GM06990 (cell line): ENCODE data around the gene FAM229A.
A peak's percentile ranks its signal among the peaks of the same experiment; 100 is the strongest.

Experiments
- DNase-seq: peaks from one replicate; pipeline ENCODE4 v3.0.0-alpha.2; 2011; ENCODE audit not compliant: insufficient read length; ENCODE audit errors: extremely low read depth
- H3K27me3 ChIP-seq: replicated peaks from 2 replicates; pipeline ENCODE4 v1.6.0; 2011; ENCODE audit warnings: low read length; ENCODE audit not compliant: control insufficient read depth, insufficient read depth
- H3K36me3 ChIP-seq: 2 replicates; pipeline ENCODE4 v1.5.1; 2011; ENCODE audit warnings: low read length; ENCODE audit not compliant: control insufficient read depth, insufficient read depth
- H3K4me3 ChIP-seq: replicated peaks from 2 replicates; pipeline ENCODE4 v1.5.1; 2011; ENCODE audit warnings: low read depth, mild to moderate bottlenecking, control low read depth, low read length
- TF ChIP-seq, protein P1 (sequence below): IDR thresholded peaks from 2 replicates; pipeline ENCODE4 v1.5.1; 2011; ENCODE audit warnings: low read length, control low read depth, mild to moderate bottlenecking, inconsistent platforms; ENCODE audit not compliant: insufficient read depth, poor library complexity, severe bottlenecking

Gene FAM229A

DNA sequence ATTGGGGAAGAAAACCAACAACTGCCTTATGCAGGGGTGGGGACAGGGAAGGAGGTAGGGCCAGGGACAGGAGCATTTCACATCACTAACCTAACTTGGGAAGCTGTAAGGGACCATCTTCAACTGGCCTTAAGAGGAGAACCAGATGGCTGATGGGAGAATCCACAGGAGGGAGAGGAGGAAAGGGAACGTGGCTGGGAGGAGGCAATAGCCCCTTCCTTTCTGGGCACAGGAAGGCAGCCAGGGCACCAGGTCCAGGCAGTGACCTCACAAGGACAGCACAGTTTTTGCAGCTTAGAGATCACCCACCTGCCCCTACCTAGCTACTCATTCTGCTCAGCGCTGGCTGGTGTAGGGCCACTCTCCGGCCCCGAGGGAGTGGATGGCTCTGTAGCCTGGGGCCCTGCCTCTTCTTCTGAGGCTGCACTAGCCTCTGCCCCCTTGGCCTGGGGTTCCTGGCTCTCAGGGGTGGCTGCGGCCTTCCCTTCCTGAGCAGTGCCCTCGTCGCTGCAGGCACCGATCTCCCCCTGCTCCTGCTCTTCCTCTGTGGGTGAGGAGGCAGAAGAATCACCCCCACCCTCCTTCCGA lies 27.9 kb downstream of the FAM229A start:
- peak overlapping the region; percentile 79 for H3K4me3 ChIP-seq
- H3K36me3 ChIP-seq: peaks cover 24% of the 10 kb centered on the region
- H3K27me3 ChIP-seq: no peaks in the 10 kb centered on the region
- peak; percentile 36 for DNase-seq
- TF ChIP-seq, protein P1, sequence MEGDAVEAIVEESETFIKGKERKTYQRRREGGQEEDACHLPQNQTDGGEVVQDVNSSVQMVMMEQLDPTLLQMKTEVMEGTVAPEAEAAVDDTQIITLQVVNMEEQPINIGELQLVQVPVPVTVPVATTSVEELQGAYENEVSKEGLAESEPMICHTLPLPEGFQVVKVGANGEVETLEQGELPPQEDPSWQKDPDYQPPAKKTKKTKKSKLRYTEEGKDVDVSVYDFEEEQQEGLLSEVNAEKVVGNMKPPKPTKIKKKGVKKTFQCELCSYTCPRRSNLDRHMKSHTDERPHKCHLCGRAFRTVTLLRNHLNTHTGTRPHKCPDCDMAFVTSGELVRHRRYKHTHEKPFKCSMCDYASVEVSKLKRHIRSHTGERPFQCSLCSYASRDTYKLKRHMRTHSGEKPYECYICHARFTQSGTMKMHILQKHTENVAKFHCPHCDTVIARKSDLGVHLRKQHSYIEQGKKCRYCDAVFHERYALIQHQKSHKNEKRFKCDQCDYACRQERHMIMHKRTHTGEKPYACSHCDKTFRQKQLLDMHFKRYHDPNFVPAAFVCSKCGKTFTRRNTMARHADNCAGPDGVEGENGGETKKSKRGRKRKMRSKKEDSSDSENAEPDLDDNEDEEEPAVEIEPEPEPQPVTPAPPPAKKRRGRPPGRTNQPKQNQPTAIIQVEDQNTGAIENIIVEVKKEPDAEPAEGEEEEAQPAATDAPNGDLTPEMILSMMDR: no peak

DNA sequence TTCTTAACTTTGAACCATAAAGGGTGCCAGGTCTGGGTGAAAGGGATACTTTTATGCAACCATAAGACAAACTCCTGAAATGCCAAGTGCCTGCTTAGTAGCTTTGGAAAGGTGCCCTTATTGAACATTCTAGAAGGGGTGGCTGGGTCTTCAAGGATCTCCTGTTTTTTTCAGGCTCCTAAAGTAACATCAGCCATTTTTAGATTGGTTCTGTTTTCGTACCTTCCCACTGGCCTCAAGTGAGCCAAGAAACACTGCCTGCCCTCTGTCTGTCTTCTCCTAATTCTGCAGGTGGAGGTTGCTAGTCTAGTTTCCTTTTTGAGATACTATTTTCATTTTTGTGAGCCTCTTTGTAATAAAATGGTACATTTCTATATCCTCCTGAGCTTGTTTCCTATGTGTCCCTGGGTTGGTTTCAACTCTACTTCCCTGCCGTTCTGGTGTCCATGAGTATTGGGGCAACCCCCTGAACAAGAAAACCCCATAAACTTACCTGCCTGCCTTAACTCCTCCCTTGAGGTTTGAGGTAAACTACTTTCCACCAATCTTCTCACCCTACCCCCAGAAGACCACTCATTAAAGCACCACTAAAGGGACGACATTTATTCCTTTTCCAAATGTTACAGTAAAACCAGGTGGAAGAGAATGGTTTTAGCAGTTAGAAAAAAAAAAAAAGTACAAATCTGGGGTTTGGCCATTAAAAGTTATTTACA lies 28.9 kb downstream of the FAM229A start:
- Histone ChIP-seq H3K27me3 (no peaks in the 10 kb centered on the region), H3K4me3 (peak overlapping the region; percentile 79), H3K36me3 (peaks cover 28% of the 10 kb centered on the region)
- TF ChIP-seq, protein P1: no peak
- DNase-seq: no peak

DNA sequence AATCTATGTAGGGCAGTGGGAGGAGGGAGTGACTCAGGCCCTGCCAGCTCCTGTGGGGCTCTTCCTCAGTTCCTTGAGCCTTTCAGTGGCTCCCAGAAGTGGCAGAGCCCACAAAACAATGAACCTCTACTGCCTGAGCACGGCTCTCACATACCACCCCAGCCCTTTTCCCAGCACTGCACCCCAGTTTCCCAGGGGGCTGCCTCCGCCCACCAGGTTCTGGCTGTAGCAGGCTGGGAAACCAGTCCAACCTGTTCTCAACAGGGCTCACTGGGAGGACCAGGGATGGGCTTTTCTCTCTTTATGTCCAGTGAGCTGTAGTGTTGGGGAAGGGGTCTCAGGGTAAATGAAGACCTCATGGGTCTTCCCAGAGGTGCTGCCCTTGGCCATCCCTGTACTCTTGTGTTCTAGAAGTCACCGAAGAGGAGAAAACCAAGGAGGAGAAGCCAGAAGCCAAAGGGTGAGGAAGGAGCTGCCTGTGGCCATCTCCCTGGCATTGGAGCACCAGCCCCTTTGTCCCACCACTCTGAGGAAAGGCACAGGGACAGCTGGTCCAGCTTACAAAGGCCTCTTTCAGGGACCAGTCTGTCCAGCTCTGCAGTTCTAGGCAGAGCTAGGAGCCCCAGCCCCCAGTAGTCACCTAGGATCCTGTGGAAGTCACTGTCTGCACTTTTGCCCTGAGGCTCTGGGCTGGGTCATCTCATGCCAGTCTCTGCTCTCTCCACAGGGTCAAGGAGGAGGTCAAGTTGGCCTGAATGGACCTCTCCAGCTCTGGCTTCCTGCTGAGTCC lies 29.8 kb downstream of the FAM229A start:
- TF ChIP-seq, protein P1: no peak
- peaks cover 34% of the 10 kb centered on the region for H3K36me3 ChIP-seq
- H3K27me3 ChIP-seq: no peaks in the 10 kb centered on the region
- no peak for DNase-seq
- no peak overlapping the region for H3K4me3 ChIP-seq

DNA sequence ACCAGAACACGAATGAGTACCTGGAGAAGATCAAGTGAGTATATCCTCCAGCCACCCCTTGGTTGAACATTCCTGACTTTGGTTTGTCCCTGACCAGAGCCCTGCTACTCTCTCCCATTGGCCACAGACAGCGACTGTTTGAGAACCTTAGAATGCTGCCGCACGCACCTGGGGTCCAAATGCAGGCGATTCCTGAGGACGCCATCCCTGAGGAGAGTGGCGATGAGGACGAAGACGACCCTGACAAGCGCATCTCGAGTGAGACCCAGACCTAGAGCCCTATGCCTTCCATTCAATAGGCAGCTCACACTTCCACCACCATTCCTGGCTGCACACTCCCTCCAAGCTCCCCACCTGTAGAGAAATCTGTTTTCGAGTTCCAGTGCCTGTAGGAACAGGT lies 30.7 kb downstream of the FAM229A start:
- Histone ChIP-seq H3K36me3 (peaks cover 41% of the 10 kb centered on the region), H3K27me3 (no peaks in the 10 kb centered on the region), H3K4me3 (no peak overlapping the region)
- TF ChIP-seq, protein P1: no peak
- DNase-seq: no peak

DNA sequence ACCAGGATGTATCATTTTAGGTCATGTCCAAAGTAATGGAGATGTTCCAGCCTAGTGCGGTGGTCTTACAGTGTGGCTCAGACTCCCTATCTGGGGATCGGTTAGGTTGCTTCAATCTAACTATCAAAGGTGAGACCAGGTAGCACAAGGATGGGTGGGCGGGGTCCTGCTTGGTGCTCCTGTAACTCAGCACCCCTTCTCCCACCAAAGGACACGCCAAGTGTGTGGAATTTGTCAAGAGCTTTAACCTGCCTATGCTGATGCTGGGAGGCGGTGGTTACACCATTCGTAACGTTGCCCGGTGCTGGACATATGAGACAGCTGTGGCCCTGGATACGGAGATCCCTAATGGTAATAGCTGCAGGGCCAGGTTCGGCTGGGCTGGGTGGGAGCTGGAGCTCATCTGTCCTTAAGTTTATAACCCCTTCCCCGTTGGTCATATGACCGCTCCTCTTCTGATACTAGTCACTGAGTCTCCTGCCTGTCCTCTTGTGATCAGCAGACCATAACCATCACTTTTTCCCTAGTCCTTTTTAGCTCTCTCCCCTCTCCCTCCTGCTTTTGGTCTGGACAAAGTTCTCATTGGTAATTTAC lies 31.6 kb downstream of the FAM229A start:
- Histone ChIP-seq H3K4me3 (no peak overlapping the region), H3K36me3 (peaks cover 41% of the 10 kb centered on the region), H3K27me3 (no peaks in the 10 kb centered on the region)
- DNase-seq: no peak
- TF ChIP-seq, protein P1: no peak
